Transverse colon (tissue), 4 donors: ENCODE results near the gene GAGE13. TPM values are rescaled to one million over a fixed set of nuclear protein-coding genes. Genes with fewer than 3 reads are reported as not detected.
A peak's percentile ranks its signal among the peaks of the same experiment; 100 is the strongest.
"Not testable (repeated sequence)": the region's sequence is repeated elsewhere in the genome, so short reads cannot be mapped to it uniquely, and the experiment has no call there.

ENCODE experiments used
- DNase-seq: peaks from one replicate; pipeline ENCODE4 v3.0.0-alpha.2; 2019
- H3K27ac ChIP-seq, 4 donors: fragments of 200-600 bp; sonication (generic); 2 replicates each; pipeline ENCODE4 v1.5.1; 2016 to 2018; ENCODE audit warnings: inconsistent platforms in 4 of 4
- H3K27me3 ChIP-seq: fragments of 200-600 bp; sonication (generic); 2 replicates; pipeline ENCODE4 v1.5.1; 2017; ENCODE audit warnings: inconsistent platforms
- H3K36me3 ChIP-seq, 4 donors: fragments of 200-600 bp; sonication (generic); 2 replicates each; pipeline ENCODE4 v1.5.1; 2017 to 2019; ENCODE audit warnings: inconsistent platforms in 4 of 4
- H3K4me1 ChIP-seq, 4 donors: fragments of 200-600 bp; sonication (generic); 2 replicates each; pipeline ENCODE4 v1.5.1; 2017 to 2020; ENCODE audit warnings: inconsistent platforms in 4 of 4
- H3K4me3 ChIP-seq, 4 donors: fragments of 200-600 bp; sonication (generic); 1 replicate in 1 of 4; 2 replicates in 3 of 4; pipeline versions ENCODE4 v1.5.1 to v1.6.1; 2017 to 2019; ENCODE audit warnings: inconsistent platforms in 4 of 4
- H3K9me3 ChIP-seq, 2 donors: fragments of 200-600 bp; sonication (generic); 2 replicates each; pipeline ENCODE4 v1.5.1; 2017 to 2019; ENCODE audit warnings: inconsistent platforms in 2 of 2
- CTCF ChIP-seq, 5 experiments: fragments of 200-600 bp in 3 of 5; fragments of 450-650 bp in 2 of 5; sonication (generic) in 3 of 5; IDR thresholded peaks; 1 replicate in 2 of 5; 2 replicates in 3 of 5; pipeline ENCODE4 v1.5.1; 2016 to 2017; ENCODE audit warnings: antibody characterized with exemption in 5 of 5, inconsistent platforms in 3 of 5, mild to moderate bottlenecking in 2 of 5, moderate library complexity in 1 of 5
- EP300 ChIP-seq: sonication (generic); formaldehyde crosslinking; IDR thresholded peaks from one replicate; pipeline ENCODE4 v1.6.1; 2017; ENCODE audit warnings: antibody characterized with exemption, low read depth
- POLR2A ChIP-seq: fragments of 450-650 bp; IDR thresholded peaks from one replicate; pipeline ENCODE4 v1.6.1; 2016; ENCODE audit warnings: antibody characterized with exemption, mild to moderate bottlenecking, moderate library complexity
- POLR2AphosphoS5 ChIP-seq, 3 donors: sonication (generic); formaldehyde crosslinking; IDR thresholded peaks; one replicate each; pipeline ENCODE4 v1.6.1; 2016; ENCODE audit warnings: antibody characterized with exemption in 3 of 3
- WGBS, 2 donors: methylation state at CpG; one replicate each; pipeline ENCODE4 v1.1.5; 2018; ENCODE audit warnings: low coverage in 1 of 2; 5-methylcytosine and 5-hydroxymethylcytosine counted together
- in situ Hi-C, 4 donors: fragments of 200-750 bp; cut with MboI; loops; one replicate each; pipeline versions ENCODE4 v1.15.0 to v1.15.1; 2017; ENCODE audit warnings: low sequenced_read_pairs in 3 of 4, low pct_ligation_motif_present in 1 of 4, low pct_unique_long_range_greater_than_20kb in 1 of 4
- intact Hi-C: fragments of 100-400 bp; cut with DNase I; formaldehyde crosslinking; loops from one replicate; pipeline ENCODE4 v1.15.1; 2023; ENCODE audit warnings: low total_unique reads
- total RNA-seq, 4 donors: library from RNA; depleted of rRNA; stranded (reverse); fragments of >200 nt; gene quantifications; one replicate each; pipeline ENCODE4 v1.1.0, GENCODE V29; 2016

Gene GAGE13
- total RNA-seq, 4 donors from 2014 or later = not detected

GRCh38 chrX:49300703-49301102 is 30.7 kb upstream of the GAGE13 start:
- intact Hi-C loops = no loop called here

DNA sequence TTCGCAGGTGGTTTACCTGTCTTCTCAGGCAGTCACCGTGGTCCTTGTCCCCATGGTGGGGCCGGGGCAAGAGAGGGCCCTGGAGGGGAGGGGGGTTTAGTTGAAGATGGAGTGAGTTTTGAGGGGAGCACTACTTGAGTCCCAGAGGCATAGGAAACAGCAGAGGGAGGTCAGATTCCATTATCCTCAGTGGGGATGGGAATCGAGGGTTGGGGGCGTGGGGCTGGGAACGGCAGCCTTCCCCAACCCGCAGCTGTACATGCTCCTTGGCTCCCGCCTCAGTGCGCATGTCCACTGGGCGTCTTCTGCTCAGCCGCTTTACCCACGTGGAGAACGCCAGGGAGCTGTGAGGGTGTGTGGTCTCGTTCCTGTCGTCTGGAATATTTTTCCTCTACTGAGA is 28.0 kb upstream of the GAGE13 start, which contains the start of gene GAGE10:
Gene GAGE10 (plus strand): TSS at position 301 of the 400 bp plus-strand sequence. CDS start 1,214 bp downstream, outside the sequence.
- Histone ChIP-seq H3K36me3 (no peaks in the 10 kb centered on the region), H3K4me3 (no peak within 1 kb of the TSS), H3K9me3 (no peaks in the 10 kb centered on the region), H3K27me3 (no peaks in the 10 kb centered on the region), H3K27ac (no peak within 1 kb of the TSS), H3K4me1 (no peaks in the 10 kb centered on the region)
- DNase-seq = no peak
- in situ Hi-C loops (no loop called here), intact Hi-C loops (no loop called here)
- TF ChIP-seq POLR2A (no peak), EP300 (no peak), POLR2AphosphoS5 (IDR thresholded peaks at IDR 0.05) (no peak), CTCF (IDR thresholded peaks at IDR 0.05) (no peak)
- WGBS, 2 donors = 83% methylated on average over 15 of the region's 15 CpGs; no CpG with 5 or more reads in 1 of the 2 donors

More at GRCh38 chrX:49300703-49301102, 30.7 kb upstream of the GAGE13 start:
- in situ Hi-C loops = no loop called here
- no peak for DNase-seq
- Histone ChIP-seq H3K27me3 (no peaks in the 10 kb centered on the region), H3K4me1 (no peaks in the 10 kb centered on the region), H3K9me3 (no peaks in the 10 kb centered on the region), H3K36me3 (no peaks in the 10 kb centered on the region), H3K27ac (no peak overlapping the region), H3K4me3 (no peak overlapping the region)
- no peak for TF ChIP-seq CTCF (IDR thresholded peaks at IDR 0.05)
- no peak for TF ChIP-seq EP300
- TF ChIP-seq POLR2AphosphoS5 (IDR thresholded peaks at IDR 0.05) = no peak
- no peak for TF ChIP-seq POLR2A
- 67 to 83% methylated on average over 1 of the region's 1 CpG for WGBS, 2 donors

GRCh38 chrX:49307775-49308174 is 23.6 kb upstream of the GAGE13 start:
- intact Hi-C loops, H3K9me3 ChIP-seq, H3K27ac ChIP-seq, H3K27me3 ChIP-seq, H3K36me3 ChIP-seq, H3K4me3 ChIP-seq, DNase-seq, in situ Hi-C loops: not testable (repeated sequence)
- 70% methylated on average over 2 of the region's 2 CpGs; no CpG with 5 or more reads in 1 of the 2 donors for WGBS, 2 donors
- peaks cover 0 to 11% (median 8%) of the 10 kb centered on the region in 4 donors for H3K4me1 ChIP-seq

- H3K4me3 ChIP-seq = peak overlapping the region in 3 of 4 donors; percentile 20 to 44 (median 25)
- no peaks in the 10 kb centered on the region for H3K27me3 ChIP-seq
- H3K9me3 ChIP-seq = no peaks in the 10 kb centered on the region
- peak overlapping the region in 3 of 4 donors; percentile 69 to 80 (median 70) for H3K27ac ChIP-seq
- no peaks in the 10 kb centered on the region for H3K36me3 ChIP-seq
- WGBS, 2 donors = 57% methylated on average over 15 of the region's 15 CpGs; no CpG with 5 or more reads in 1 of the 2 donors
- in situ Hi-C loops = no loop called here
- TF ChIP-seq EP300 = no peak
- no peak for TF ChIP-seq CTCF (IDR thresholded peaks at IDR 0.05)
- no peak for TF ChIP-seq POLR2AphosphoS5 (IDR thresholded peaks at IDR 0.05)
- no peak for TF ChIP-seq POLR2A
- DNase-seq = no peak
- peaks cover 0 to 11% (median 8%) of the 10 kb centered on the region in 4 donors for H3K4me1 ChIP-seq
- intact Hi-C loops = no loop called here
Measured at GRCh38 chrX:49308604-49309269, 22.6 kb upstream of the GAGE13 start.
